B cell (primary cell): ENCODE measurements around the gene HTRA2.

Source experiments
- CTCF ChIP-seq: fragments of 200-600 bp; IDR thresholded peaks from one replicate; pipeline ENCODE4 v1.8.0; 2022; ENCODE audit warnings: antibody characterized with exemption, mild to moderate bottlenecking
- EZH2 ChIP-seq: IDR thresholded peaks from 2 replicates; pipeline ENCODE4 v1.6.1; 2012; ENCODE audit warnings: borderline replicate concordance, low read depth, mild to moderate bottlenecking, moderate library complexity, low read length; ENCODE audit not compliant: insufficient read depth, poor library complexity, severe bottlenecking

- no peak for TF ChIP-seq CTCF
- no peak for TF ChIP-seq EZH2
Observed at GRCh38 chr2:74576863-74577229, 47.1 kb downstream of the HTRA2 start.
